ENCODE data around the gene GP1BB. TPM values are rescaled to one million over a fixed set of nuclear protein-coding genes. Genes with fewer than 3 reads are reported as not detected.
"Not testable (repeated sequence)": the region's sequence is repeated elsewhere in the genome, so short reads cannot be mapped to it uniquely, and the experiment has no call there.

The GP1BB gene
- total RNA-seq, 1 donor from 2014 or later: 34.1 TPM

GRCh38 chr22:19722178-19722981, 959 bp upstream of the GP1BB start:
- Mint-ChIP-seq H3K4me1 (ENCODE audit: unreplicated experiment) (peaks cover 14% of the 10 kb centered on the region), H3K9me3 (ENCODE audit: unreplicated experiment) (no peaks in the 10 kb centered on the region), H3K27me3 (ENCODE audit: unreplicated experiment) (no peaks in the 10 kb centered on the region), H3K36me3 (ENCODE audit: unreplicated experiment) (peaks cover 24% of the 10 kb centered on the region), H3K4me3 (ENCODE audit: unreplicated experiment) (no peak overlapping the region), H3K27ac (ENCODE audit: unreplicated experiment) (no peak overlapping the region)
- DNase-seq (ENCODE audit: extremely low spot score, unreplicated experiment): no peak
- TF ChIP-seq, protein P1, sequence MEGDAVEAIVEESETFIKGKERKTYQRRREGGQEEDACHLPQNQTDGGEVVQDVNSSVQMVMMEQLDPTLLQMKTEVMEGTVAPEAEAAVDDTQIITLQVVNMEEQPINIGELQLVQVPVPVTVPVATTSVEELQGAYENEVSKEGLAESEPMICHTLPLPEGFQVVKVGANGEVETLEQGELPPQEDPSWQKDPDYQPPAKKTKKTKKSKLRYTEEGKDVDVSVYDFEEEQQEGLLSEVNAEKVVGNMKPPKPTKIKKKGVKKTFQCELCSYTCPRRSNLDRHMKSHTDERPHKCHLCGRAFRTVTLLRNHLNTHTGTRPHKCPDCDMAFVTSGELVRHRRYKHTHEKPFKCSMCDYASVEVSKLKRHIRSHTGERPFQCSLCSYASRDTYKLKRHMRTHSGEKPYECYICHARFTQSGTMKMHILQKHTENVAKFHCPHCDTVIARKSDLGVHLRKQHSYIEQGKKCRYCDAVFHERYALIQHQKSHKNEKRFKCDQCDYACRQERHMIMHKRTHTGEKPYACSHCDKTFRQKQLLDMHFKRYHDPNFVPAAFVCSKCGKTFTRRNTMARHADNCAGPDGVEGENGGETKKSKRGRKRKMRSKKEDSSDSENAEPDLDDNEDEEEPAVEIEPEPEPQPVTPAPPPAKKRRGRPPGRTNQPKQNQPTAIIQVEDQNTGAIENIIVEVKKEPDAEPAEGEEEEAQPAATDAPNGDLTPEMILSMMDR (IDR thresholded peaks at IDR 0.05): no peak

DNA sequence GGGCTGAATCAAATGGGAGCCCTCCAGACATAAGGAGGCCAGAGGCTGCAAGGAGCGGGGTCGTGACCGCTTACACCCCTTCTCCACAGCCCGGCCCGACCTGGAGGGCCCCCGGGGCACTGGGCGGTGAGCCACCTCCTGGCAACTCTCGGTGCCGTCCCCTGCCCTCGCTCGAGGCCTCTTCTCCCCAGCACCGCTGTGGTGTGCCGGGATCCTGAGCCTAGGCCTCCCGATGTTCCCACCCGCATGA, 432 bp upstream of the GP1BB start:
- Mint-ChIP-seq H3K36me3 (ENCODE audit: unreplicated experiment) (peaks cover 24% of the 10 kb centered on the region), H3K27me3 (ENCODE audit: unreplicated experiment) (no peaks in the 10 kb centered on the region), H3K4me1 (ENCODE audit: unreplicated experiment) (peaks cover 9% of the 10 kb centered on the region), H3K9me3 (ENCODE audit: unreplicated experiment) (no peaks in the 10 kb centered on the region), H3K4me3 (ENCODE audit: unreplicated experiment) (no peak overlapping the region), H3K27ac (ENCODE audit: unreplicated experiment) (no peak overlapping the region)
- TF ChIP-seq, protein P1 (IDR thresholded peaks at IDR 0.05): no peak
- no peak for DNase-seq (ENCODE audit: extremely low spot score, unreplicated experiment)

DNA sequence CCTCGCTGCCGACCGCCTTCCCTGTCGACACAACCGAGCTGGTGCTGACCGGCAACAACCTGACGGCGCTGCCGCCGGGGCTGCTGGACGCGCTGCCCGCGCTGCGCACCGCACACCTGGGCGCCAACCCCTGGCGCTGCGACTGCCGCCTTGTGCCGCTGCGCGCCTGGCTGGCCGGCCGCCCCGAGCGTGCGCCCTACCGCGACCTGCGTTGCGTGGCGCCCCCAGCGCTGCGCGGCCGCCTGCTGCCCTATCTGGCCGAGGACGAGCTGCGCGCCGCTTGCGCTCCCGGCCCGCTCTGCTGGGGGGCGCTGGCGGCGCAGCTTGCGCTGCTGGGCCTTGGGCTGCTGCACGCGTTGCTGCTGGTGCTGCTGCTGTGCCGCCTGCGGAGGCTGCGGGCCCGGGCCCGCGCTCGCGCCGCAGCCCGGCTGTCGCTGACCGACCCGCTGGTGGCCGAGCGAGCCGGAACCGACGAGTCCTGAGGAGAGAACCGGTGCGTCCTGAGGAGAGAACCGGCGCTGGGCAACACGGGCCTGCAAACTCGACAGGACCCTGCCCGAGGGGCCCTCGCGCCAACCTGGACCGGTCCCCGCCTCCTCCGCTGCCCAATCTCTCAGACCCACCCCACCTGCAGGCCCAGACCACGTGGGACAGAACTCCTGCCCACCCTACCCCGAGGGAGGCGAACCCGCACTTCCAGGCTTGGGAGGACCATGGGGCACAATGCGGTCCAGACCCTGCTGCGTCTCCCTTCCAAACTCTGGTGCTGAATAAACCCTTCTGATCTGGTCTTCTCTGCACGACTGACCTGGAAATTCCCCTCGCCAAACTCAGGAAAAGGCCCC, 866 bp downstream of the GP1BB start:
- Mint-ChIP-seq H3K27ac (ENCODE audit: unreplicated experiment) (no peak overlapping the region), H3K4me3 (ENCODE audit: unreplicated experiment) (no peak overlapping the region)

GRCh38 chr22:19724927-19725661, 1.8 kb downstream of the GP1BB start:
- Mint-ChIP-seq H3K9me3 (ENCODE audit: unreplicated experiment) (no peaks in the 10 kb centered on the region), H3K36me3 (ENCODE audit: unreplicated experiment) (peaks cover 20% of the 10 kb centered on the region), H3K4me3 (ENCODE audit: unreplicated experiment) (no peak overlapping the region), H3K4me1 (ENCODE audit: unreplicated experiment) (peaks cover 6% of the 10 kb centered on the region), H3K27ac (ENCODE audit: unreplicated experiment) (no peak overlapping the region), H3K27me3 (ENCODE audit: unreplicated experiment) (no peaks in the 10 kb centered on the region)
- TF ChIP-seq, protein P1 (IDR thresholded peaks at IDR 0.05): no peak
- DNase-seq (ENCODE audit: extremely low spot score, unreplicated experiment): no peak

More for the DNA sequence above, 866 bp downstream of the GP1BB start:
- TF ChIP-seq, protein P1 (IDR thresholded peaks at IDR 0.05): no peak
- H3K4me1 Mint-ChIP-seq (ENCODE audit: unreplicated experiment): peaks cover 8% of the 10 kb centered on the region
- H3K36me3 Mint-ChIP-seq (ENCODE audit: unreplicated experiment): peaks cover 24% of the 10 kb centered on the region
- no peaks in the 10 kb centered on the region for H3K27me3 Mint-ChIP-seq (ENCODE audit: unreplicated experiment)
- DNase-seq (ENCODE audit: extremely low spot score, unreplicated experiment): no peak
- no peaks in the 10 kb centered on the region for H3K9me3 Mint-ChIP-seq (ENCODE audit: unreplicated experiment)

GRCh38 chr22:19726064-19726788, 2.9 kb downstream of the GP1BB start:
- DNase-seq (ENCODE audit: extremely low spot score, unreplicated experiment); H3K27me3 Mint-ChIP-seq (ENCODE audit: unreplicated experiment); H3K4me3 Mint-ChIP-seq (ENCODE audit: unreplicated experiment); H3K9me3 Mint-ChIP-seq (ENCODE audit: unreplicated experiment); H3K36me3 Mint-ChIP-seq (ENCODE audit: unreplicated experiment); H3K4me1 Mint-ChIP-seq (ENCODE audit: unreplicated experiment); H3K27ac Mint-ChIP-seq (ENCODE audit: unreplicated experiment): not testable (repeated sequence)
